Skin epidermis (tissue), 12 donors: ENCODE measurements around the gene SIX2.

ENCODE experiments used
- H3K27ac ChIP-seq, 21 experiments: fragments of 200-600 bp; sonication (generic) in 11 of 21; one replicate each; pipeline ENCODE4 v1.5.0; 2020; ENCODE audit warnings: mild to moderate bottlenecking in 3 of 21, inconsistent platforms in 2 of 21, moderate library complexity in 2 of 21
- H3K4me3 ChIP-seq, 7 experiments: fragments of 200-600 bp; sonication (generic) in 2 of 7; one replicate each; pipeline ENCODE4 v1.5.0; 2020; ENCODE audit warnings: inconsistent platforms in 2 of 7, mild to moderate bottlenecking in 2 of 7, moderate library complexity in 1 of 7

The SIX2 gene

GRCh38 chr2:44975571-44976450 is 33.4 kb downstream of the SIX2 start:
- no peak overlapping the region for H3K27ac ChIP-seq
- H3K4me3 ChIP-seq, result no peak overlapping the region

GRCh38 chr2:44974064-44974715 is 35.1 kb downstream of the SIX2 start:
- Histone ChIP-seq H3K27ac (no peak overlapping the region), H3K4me3 (no peak overlapping the region)

GRCh38 chr2:44972771-44973535 is 36.3 kb downstream of the SIX2 start:
- Histone ChIP-seq H3K4me3 (no peak overlapping the region), H3K27ac (no peak overlapping the region)

- Histone ChIP-seq H3K4me3 (no peak overlapping the region), H3K27ac (no peak overlapping the region)
Measured at GRCh38 chr2:44970846-44971450, 38.3 kb downstream of the SIX2 start.

DNA sequence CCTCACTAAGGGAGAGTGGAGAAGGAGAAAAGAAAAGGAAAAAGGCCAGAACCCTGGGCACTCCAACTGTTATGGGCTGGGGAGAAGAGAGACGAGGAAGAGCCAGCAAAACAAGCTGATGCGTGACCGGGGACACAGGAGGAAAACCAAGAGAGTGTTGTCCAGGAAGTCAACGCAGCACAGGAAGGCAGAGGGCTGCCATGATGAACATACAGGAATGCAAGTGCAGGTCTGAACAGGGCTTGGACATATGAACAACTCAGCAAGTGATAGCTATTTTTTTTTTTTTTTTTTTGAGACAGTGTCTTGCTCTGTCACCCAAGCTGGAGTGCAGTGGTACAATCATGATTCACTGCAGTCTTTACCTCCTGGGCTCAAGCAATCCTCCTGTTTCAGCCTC is 39.3 kb downstream of the SIX2 start:
- Histone ChIP-seq H3K4me3 (no peak overlapping the region), H3K27ac (no peak overlapping the region)

DNA sequence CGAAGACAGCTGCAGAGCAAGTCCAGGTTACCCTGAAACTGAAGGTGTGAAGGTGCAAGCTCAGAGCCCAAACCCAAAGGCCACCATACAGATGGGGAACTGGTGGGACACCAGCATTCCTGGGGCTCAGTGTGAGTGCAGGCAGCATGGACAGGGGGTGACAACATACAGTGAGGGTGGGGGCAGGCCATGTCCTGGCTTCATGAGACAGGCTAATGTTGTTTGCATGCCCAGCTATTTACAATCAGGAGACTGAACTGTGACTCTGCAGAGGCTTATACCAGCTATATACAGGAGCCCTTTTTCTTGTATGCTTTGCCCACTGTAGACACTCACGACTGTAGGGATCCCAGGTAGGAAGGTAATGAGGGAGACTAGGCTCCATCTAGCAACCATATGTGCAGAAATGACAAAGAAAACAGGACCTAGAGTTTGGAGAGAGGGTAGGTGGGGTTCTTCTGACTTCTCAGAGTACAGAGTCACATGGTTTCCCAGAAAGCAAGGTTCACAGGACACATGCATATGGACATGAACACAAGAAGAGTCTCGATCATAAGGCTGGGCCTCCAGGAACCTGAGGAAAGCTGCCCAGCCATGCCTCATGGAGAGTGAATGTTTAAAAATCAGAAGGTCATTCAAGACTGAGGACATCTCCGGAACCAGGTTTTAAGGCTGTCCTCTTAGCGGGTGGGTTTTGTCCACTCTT is 41.4 kb downstream of the SIX2 start:
- Histone ChIP-seq H3K4me3 (no peak overlapping the region), H3K27ac (no peak overlapping the region)

GRCh38 chr2:44967056-44967455 is 42.2 kb downstream of the SIX2 start:
- H3K4me3 ChIP-seq, result no peak overlapping the region
- H3K27ac ChIP-seq, result no peak overlapping the region

- Histone ChIP-seq H3K27ac (peak overlapping the region in 3 of 21 experiments; percentile 5 to 28 (median 27)), H3K4me3 (no peak overlapping the region)
Measured at GRCh38 chr2:44965684-44966083, 43.6 kb downstream of the SIX2 start.

GRCh38 chr2:44964752-44965236 is 44.5 kb downstream of the SIX2 start:
- H3K27ac ChIP-seq, result peak overlapping the region in 1 of 21 experiments; percentile 16

GRCh38 chr2:44962176-44962695 is 47.0 kb downstream of the SIX2 start:
- Histone ChIP-seq H3K27ac (no peak overlapping the region), H3K4me3 (no peak overlapping the region)

More at GRCh38 chr2:44964752-44965236, 44.5 kb downstream of the SIX2 start:
- H3K4me3 ChIP-seq, result no peak overlapping the region

GRCh38 chr2:44960871-44961270 is 48.4 kb downstream of the SIX2 start:
- H3K27ac ChIP-seq, result peak overlapping the region in 1 of 21 experiments; percentile 23
- no peak overlapping the region for H3K4me3 ChIP-seq

GRCh38 chr2:44959855-44960254 is 49.4 kb downstream of the SIX2 start:
- Histone ChIP-seq H3K27ac (no peak overlapping the region), H3K4me3 (no peak overlapping the region)

DNA sequence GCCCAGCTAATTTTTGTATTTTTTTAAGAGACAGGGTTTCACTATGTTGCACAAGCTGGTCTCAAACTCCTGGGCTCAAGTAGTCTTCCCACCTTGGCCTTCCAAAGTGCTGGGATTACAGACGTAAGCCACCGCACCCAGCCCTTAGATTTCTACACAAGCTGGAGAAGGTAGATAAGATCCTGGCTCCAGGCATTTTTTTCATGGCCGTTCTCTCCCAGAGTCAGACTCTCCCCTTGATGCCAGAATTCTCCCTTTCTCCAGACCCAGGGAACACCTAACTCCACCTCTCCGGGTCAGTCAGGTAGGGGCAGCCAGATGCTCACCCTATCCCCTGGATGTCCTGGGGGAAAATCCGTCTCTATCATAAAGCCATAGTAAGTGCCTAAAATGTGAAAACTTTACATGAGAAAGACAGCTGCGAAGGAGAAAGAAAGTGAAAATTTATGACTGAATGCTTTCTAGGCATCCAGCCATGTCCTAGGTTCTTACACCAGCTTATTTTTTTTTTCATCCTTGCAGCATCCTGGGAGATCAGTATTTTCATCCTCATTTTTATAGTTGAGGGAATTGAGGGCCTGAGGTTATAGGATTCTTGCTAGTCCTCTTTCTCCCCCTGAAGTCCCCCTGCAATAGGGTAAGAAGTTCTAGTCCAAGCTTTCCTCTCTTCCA is 51.5 kb downstream of the SIX2 start:
- H3K27ac ChIP-seq, result no peak overlapping the region
- H3K4me3 ChIP-seq, result no peak overlapping the region

- Histone ChIP-seq H3K4me3 (no peak overlapping the region), H3K27ac (no peak overlapping the region)
Measured at GRCh38 chr2:44956843-44957242, 52.4 kb downstream of the SIX2 start.

GRCh38 chr2:44955593-44956392 is 53.5 kb downstream of the SIX2 start:
- H3K4me3 ChIP-seq, result peak overlapping the region in 1 of 7 experiments; percentile 8
- H3K27ac ChIP-seq, result no peak overlapping the region
